Measurements from ENCODE around the gene KNOP1.

The KNOP1 gene

GRCh38 chr16:19757762-19758595, 40.0 kb upstream of the KNOP1 start:
- H3K4me1 ChIP-seq (ENCODE audit: control insufficient read depth, low read length): no peaks in the 10 kb centered on the region
- H3K4me2 ChIP-seq (ENCODE audit: low read length): no peak overlapping the region
- H3K9me3 ChIP-seq (ENCODE audit: control insufficient read depth, insufficient read depth, low read length): no peaks in the 10 kb centered on the region
- no peaks in the 10 kb centered on the region for H3F3A ChIP-seq (ENCODE audit: control insufficient read depth, insufficient read depth)
- H4K20me1 ChIP-seq (ENCODE audit: control insufficient read depth, insufficient read depth, low read depth, low read length): no peaks in the 10 kb centered on the region
- no peaks in the 10 kb centered on the region for H3K36me3 ChIP-seq (ENCODE audit: control insufficient read depth, low read length)
- no peaks in the 10 kb centered on the region for H3K79me2 ChIP-seq (ENCODE audit: control insufficient read depth, low read length)
- H3K27ac ChIP-seq (ENCODE audit: low read depth, low read length): no peak overlapping the region
- no peak for TF ChIP-seq CTCF (IDR thresholded peaks at IDR 0.05; ENCODE audit: low read depth, low read length, poor library complexity, severe bottlenecking)
- TF ChIP-seq EZH2phosphoT487 (IDR thresholded peaks at IDR 0.05; ENCODE audit: borderline replicate concordance, low read length): no peak
- H3K27me3 ChIP-seq (ENCODE audit: control insufficient read depth, low read length): no peaks in the 10 kb centered on the region
- no peak overlapping the region for H3K4me3 ChIP-seq (ENCODE audit: low read length)
- H3K9me2 ChIP-seq (replicated peaks; ENCODE audit: control insufficient read depth, low read length): no peaks in the 10 kb centered on the region

- Histone ChIP-seq H3K79me2 (ENCODE audit: control insufficient read depth, low read length) (no peaks in the 10 kb centered on the region), H3K9me3 (ENCODE audit: control insufficient read depth, insufficient read depth, low read length) (no peaks in the 10 kb centered on the region), H4K20me1 (ENCODE audit: control insufficient read depth, insufficient read depth, low read depth, low read length) (no peaks in the 10 kb centered on the region), H3K27ac (ENCODE audit: low read depth, low read length) (no peak overlapping the region), H3K4me2 (ENCODE audit: low read length) (no peak overlapping the region), H3K27me3 (ENCODE audit: control insufficient read depth, low read length) (no peaks in the 10 kb centered on the region), H3K9me2 (replicated peaks; ENCODE audit: control insufficient read depth, low read length) (no peaks in the 10 kb centered on the region), H3K4me1 (ENCODE audit: control insufficient read depth, low read length) (no peaks in the 10 kb centered on the region), H3K36me3 (ENCODE audit: control insufficient read depth, low read length) (no peaks in the 10 kb centered on the region), H3F3A (ENCODE audit: control insufficient read depth, insufficient read depth) (no peaks in the 10 kb centered on the region), H3K4me3 (ENCODE audit: low read length) (no peak overlapping the region)
- TF ChIP-seq EZH2phosphoT487 (IDR thresholded peaks at IDR 0.05; ENCODE audit: borderline replicate concordance, low read length) (no peak), CTCF (IDR thresholded peaks at IDR 0.05; ENCODE audit: low read depth, low read length, poor library complexity, severe bottlenecking) (no peak)
Observed at GRCh38 chr16:19757026-19757425, 39.0 kb upstream of the KNOP1 start.

- H3K4me2 ChIP-seq (ENCODE audit: low read length): no peak overlapping the region
- H3K9me3 ChIP-seq (ENCODE audit: control insufficient read depth, insufficient read depth, low read length): no peaks in the 10 kb centered on the region
- H3K4me3 ChIP-seq (ENCODE audit: low read length): no peak overlapping the region
- H3K4me1 ChIP-seq (ENCODE audit: control insufficient read depth, low read length): no peaks in the 10 kb centered on the region
- H3K27me3 ChIP-seq (ENCODE audit: control insufficient read depth, low read length): no peaks in the 10 kb centered on the region
- no peaks in the 10 kb centered on the region for H3K36me3 ChIP-seq (ENCODE audit: control insufficient read depth, low read length)
- H3K27ac ChIP-seq (ENCODE audit: low read depth, low read length): no peak overlapping the region
- H3K79me2 ChIP-seq (ENCODE audit: control insufficient read depth, low read length): no peaks in the 10 kb centered on the region
- H3K9me2 ChIP-seq (replicated peaks; ENCODE audit: control insufficient read depth, low read length): no peaks in the 10 kb centered on the region
- TF ChIP-seq EZH2phosphoT487 (IDR thresholded peaks at IDR 0.05; ENCODE audit: borderline replicate concordance, low read length) (no peak), CTCF (IDR thresholded peaks at IDR 0.05; ENCODE audit: low read depth, low read length, poor library complexity, severe bottlenecking) (no peak)
- H3F3A ChIP-seq (ENCODE audit: control insufficient read depth, insufficient read depth): no peaks in the 10 kb centered on the region
- no peaks in the 10 kb centered on the region for H4K20me1 ChIP-seq (ENCODE audit: control insufficient read depth, insufficient read depth, low read depth, low read length)
Observed at GRCh38 chr16:19755268-19755667, 37.2 kb upstream of the KNOP1 start.

Measured in DOHH2 (cell line).